OCI-LY7 (cell line): ENCODE data around the gene SLC8A1. TPM values are rescaled to one million over a fixed set of nuclear protein-coding genes. Genes with fewer than 3 reads are reported as not detected.

Experiments used
- BruUV-seq: library from RNA; stranded (reverse); fragments of 400-500 nt; replicated peaks from 2 replicates; lab custom pipeline; 2021; lab: Mats Ljungman, UMichigan
- CTCF ChIA-PET: fragments of 300-600 bp; sonication (Branson Sonifier 250); formaldehyde crosslinking; loops from one replicate; lab custom pipeline; 2022; ENCODE audit warnings: antibody characterized with exemption; ENCODE audit not compliant: unreplicated experiment; lab: Charles Lee
- POLR2A ChIA-PET: fragments of 300-600 bp; sonication (Branson Sonifier 250); formaldehyde crosslinking; loops from one replicate; lab custom pipeline; 2022; ENCODE audit warnings: antibody characterized with exemption; lab: Charles Lee
- DNase-seq: peaks from one replicate; pipeline ENCODE4 v3.0.0-alpha.2; 2015; ENCODE audit warnings: low spot score
- H2AFZ ChIP-seq: fragments of 200-600 bp; sonication (generic), shearing (Covaris generic); 2 replicates; pipeline ENCODE4 v1.6.1; 2014; ENCODE audit warnings: mild to moderate bottlenecking, antibody characterized with exemption, low read length, moderate library complexity
- H3K27ac ChIP-seq: fragments of 200-600 bp; sonication (generic); 2 replicates; pipeline ENCODE4 v1.5.1; 2014; ENCODE audit warnings: mixed run types, low read depth, mild to moderate bottlenecking, moderate library complexity, low read length, inconsistent platforms; ENCODE audit not compliant: poor library complexity, severe bottlenecking
- H3K36me3 ChIP-seq: fragments of 200-600 bp; sonication (generic); 2 replicates; pipeline ENCODE4 v1.6.1; 2014; ENCODE audit warnings: mild to moderate bottlenecking, antibody characterized with exemption, low read length, moderate library complexity, mixed read lengths; ENCODE audit not compliant: insufficient read depth
- H3K4me1 ChIP-seq: fragments of 200-600 bp; sonication (generic); 2 replicates; pipeline ENCODE4 v1.5.1; 2014; ENCODE audit warnings: mild to moderate bottlenecking, low read length; ENCODE audit not compliant: insufficient read depth, poor library complexity, severe bottlenecking
- H3K4me2 ChIP-seq: fragments of 200-600 bp; sonication (generic); 2 replicates; pipeline ENCODE4 v1.6.1; 2014; ENCODE audit warnings: mild to moderate bottlenecking, low read length
- H3K4me3 ChIP-seq: fragments of 200-600 bp; sonication (generic); 2 replicates; pipeline ENCODE4 v1.5.1; 2014; ENCODE audit warnings: mild to moderate bottlenecking, low read depth, low read length; ENCODE audit not compliant: poor library complexity, severe bottlenecking
- H3K79me2 ChIP-seq: fragments of 200-600 bp; sonication (generic); 2 replicates; pipeline ENCODE4 v1.6.1; 2016; ENCODE audit warnings: low read depth, mild to moderate bottlenecking, low read length, moderate library complexity, mixed read lengths; ENCODE audit not compliant: insufficient read depth
- H3K9me2 ChIP-seq: fragments of 200-600 bp; sonication (generic); 2 replicates; pipeline ENCODE4 v1.6.1; 2016; ENCODE audit warnings: mild to moderate bottlenecking, low read length, mixed read lengths; ENCODE audit not compliant: insufficient read depth
- H3K9me3 ChIP-seq: fragments of 200-600 bp; sonication (generic); 2 replicates; pipeline ENCODE4 v1.6.1; 2014; ENCODE audit warnings: mild to moderate bottlenecking, mixed run types, low read length, mixed read lengths
- H4K20me1 ChIP-seq: fragments of 200-600 bp; sonication (generic); 2 replicates; pipeline ENCODE4 v1.6.1; 2014; ENCODE audit warnings: mild to moderate bottlenecking, antibody characterized with exemption, low read length, moderate library complexity, mixed read lengths; ENCODE audit not compliant: insufficient read depth
- CTCF ChIP-seq: fragments of 200-600 bp; sonication (generic); conservative IDR thresholded peaks from 2 replicates; pipeline ENCODE4 v1.5.1; 2014; ENCODE audit warnings: mild to moderate bottlenecking, antibody characterized with exemption, low read length, moderate library complexity, mixed read lengths
- EZH2phosphoT487 ChIP-seq: fragments of 200-600 bp; sonication (generic); IDR thresholded peaks from 2 replicates; pipeline ENCODE4 v1.6.1; 2018; ENCODE audit warnings: low read depth, borderline replicate concordance, mild to moderate bottlenecking, mixed run types, antibody characterized with exemption, low read length, moderate library complexity, mixed read lengths
- intact Hi-C: fragments of 100-400 bp; cut with micrococcal nuclease; formaldehyde crosslinking; loops from one replicate; pipeline ENCODE4 v1.10.0; 2022; ENCODE audit not compliant: unreplicated experiment
- total RNA-seq, 2 experiments: library from RNA; depleted of rRNA in 1 of 2; stranded (reverse); fragments of >200 nt in 1 of 2; shearing (Covaris generic) in 1 of 2; gene quantifications; 2 replicates each; pipeline ENCODE4 v1.2.3, GENCODE V29; 2014 to 2022

The SLC8A1 gene
- total RNA-seq, 2 experiments from 2014 or later = 3.6 to 7.3 TPM

DNA sequence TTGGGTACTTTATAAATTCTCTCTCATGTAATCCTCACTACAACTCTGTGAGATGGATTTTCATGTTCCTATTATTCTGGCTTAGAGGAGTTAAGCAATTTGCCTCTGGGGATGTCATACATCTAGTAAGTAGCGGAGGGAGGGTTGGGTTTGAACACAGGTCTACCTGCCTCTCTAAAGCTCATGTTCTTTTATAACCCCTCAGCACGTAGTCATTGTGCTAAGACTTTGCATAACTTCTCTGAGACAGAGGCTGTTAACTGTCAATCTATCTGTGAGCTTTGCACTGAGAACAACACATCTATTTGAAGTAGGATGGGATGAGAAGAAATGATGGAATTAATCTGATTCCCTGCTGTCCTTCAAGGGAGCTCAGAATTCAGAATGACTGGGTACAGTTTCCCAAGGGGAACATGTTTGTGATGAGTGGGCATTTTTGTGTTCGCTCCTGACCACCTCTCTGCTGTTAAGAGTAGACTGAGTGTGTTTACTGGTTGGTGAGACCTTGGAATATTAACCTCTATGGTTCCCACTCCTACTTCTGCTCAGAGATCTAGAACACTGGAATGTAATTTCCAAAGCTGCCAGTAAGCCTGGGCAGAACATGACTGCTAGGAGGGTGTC, 320.7 kb downstream of the SLC8A1 start:
- POLR2A ChIA-PET = interaction anchor here (0.6 to 1.6 kb wide), 7 partner anchors 10 to 74 kb away, joined by 3 to 7 read pairs (median 4); no protein-coding TSS in a partner anchor

DNA sequence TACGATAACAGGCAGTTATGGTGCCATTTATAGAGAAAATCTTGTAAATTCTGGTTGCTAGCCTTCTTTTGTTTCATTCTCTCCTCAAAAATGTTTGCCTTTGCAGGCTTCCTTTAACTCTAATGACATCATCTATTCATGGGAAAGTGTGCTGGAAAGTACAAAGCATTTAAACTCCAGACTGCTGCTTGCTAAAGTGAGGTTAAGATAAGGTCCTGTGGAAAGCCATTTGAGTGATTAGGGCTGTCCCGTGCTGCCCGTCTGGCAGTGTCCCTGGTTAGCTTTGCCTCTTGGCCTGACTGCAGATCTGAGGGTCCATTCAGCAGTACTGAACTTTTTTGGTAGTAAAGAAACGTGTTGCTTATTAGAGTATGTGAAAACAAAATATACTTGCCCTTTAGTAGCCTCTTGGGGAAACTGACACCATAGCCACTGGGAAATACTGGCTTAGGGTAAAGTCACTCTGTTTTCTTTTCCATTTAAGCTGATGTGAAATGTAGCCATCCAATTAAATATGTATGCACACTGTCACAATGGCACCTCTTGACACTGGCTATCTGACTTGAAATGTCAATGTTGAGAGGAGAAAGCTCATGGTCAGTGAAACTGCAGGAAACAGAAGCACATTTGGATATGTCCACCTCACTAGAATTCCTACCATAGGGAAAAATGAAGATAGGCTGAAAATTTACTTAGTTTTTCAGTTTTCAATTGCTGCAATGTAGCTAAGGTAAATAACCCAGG, 321.5 kb downstream of the SLC8A1 start:
- Histone ChIP-seq H3K9me3 (no peaks in the 10 kb centered on the region), H3K79me2 (no peaks in the 10 kb centered on the region), H3K4me1 (peaks cover 10% of the 10 kb centered on the region), H3K4me2 (no peak overlapping the region), H4K20me1 (no peaks in the 10 kb centered on the region), H3K4me3 (no peak overlapping the region), H3K9me2 (no peaks in the 10 kb centered on the region), H3K27ac (no peak overlapping the region), H3K36me3 (no peaks in the 10 kb centered on the region), H2AFZ (no peak overlapping the region)
- no TSS peak for BruUV-seq
- ChIA-PET CTCF (no interaction called here), POLR2A (interaction anchor here (0.6 to 1.6 kb wide), 4 partner anchors 9 to 75 kb away, joined by 4 to 7 read pairs (median 4); no protein-coding TSS in a partner anchor)
- DNase-seq = no peak
- TF ChIP-seq CTCF (no peak), EZH2phosphoT487 (no peak)
- intact Hi-C loops = no loop called here

More for the DNA sequence above, 320.7 kb downstream of the SLC8A1 start:
- no peak overlapping the region for H3K4me3 ChIP-seq
- H4K20me1 ChIP-seq = no peaks in the 10 kb centered on the region
- no TSS peak for BruUV-seq
- DNase-seq = no peak
- no peak overlapping the region for H3K4me2 ChIP-seq
- H3K9me3 ChIP-seq = no peaks in the 10 kb centered on the region
- no peak overlapping the region for H2AFZ ChIP-seq
- H3K4me1 ChIP-seq = peaks cover 2% of the 10 kb centered on the region
- intact Hi-C loops = no loop called here
- H3K79me2 ChIP-seq = no peaks in the 10 kb centered on the region
- H3K9me2 ChIP-seq = no peaks in the 10 kb centered on the region
- H3K27ac ChIP-seq = no peak overlapping the region
- CTCF ChIA-PET = no interaction called here
- TF ChIP-seq EZH2phosphoT487 (no peak), CTCF (no peak)
- no peaks in the 10 kb centered on the region for H3K36me3 ChIP-seq

GRCh38 chr2:40129725-40130124, 322.2 kb downstream of the SLC8A1 start:
- BruUV-seq = no TSS peak
- H3K9me2 ChIP-seq = no peaks in the 10 kb centered on the region
- H3K4me2 ChIP-seq = no peak overlapping the region
- POLR2A ChIA-PET = no interaction called here
- no peaks in the 10 kb centered on the region for H3K9me3 ChIP-seq
- no peak overlapping the region for H3K4me3 ChIP-seq
- peaks cover 13% of the 10 kb centered on the region for H3K4me1 ChIP-seq
- no peak overlapping the region for H2AFZ ChIP-seq
- intact Hi-C loops = no loop called here
- H3K27ac ChIP-seq = no peak overlapping the region
- H4K20me1 ChIP-seq = no peaks in the 10 kb centered on the region
- no peak for DNase-seq
- TF ChIP-seq CTCF (no peak), EZH2phosphoT487 (no peak)
- CTCF ChIA-PET = no interaction called here
- H3K79me2 ChIP-seq = no peaks in the 10 kb centered on the region
- no peaks in the 10 kb centered on the region for H3K36me3 ChIP-seq
